HepG2 (cell line): ENCODE results near the gene TIPRL. TPM values are rescaled to one million over a fixed set of nuclear protein-coding genes. Genes with fewer than 3 reads are reported as not detected.

Source experiments
- ARID2 ChIP-seq: sonication (generic); formaldehyde crosslinking; IDR thresholded peaks from 2 replicates; pipeline ENCODE4 v1.8.1; 2022; ENCODE audit warnings: mild to moderate bottlenecking, missing genetic modification reagents, borderline replicate concordance
- CENPBD1 ChIP-seq: sonication (generic); formaldehyde crosslinking; IDR thresholded peaks from 2 replicates; pipeline ENCODE4 v1.8.0; 2022; ENCODE audit warnings: missing genetic modification reagents, low read depth, mild to moderate bottlenecking, borderline replicate concordance
- CHD2 ChIP-seq: IDR thresholded peaks from 2 replicates; pipeline ENCODE4 v1.6.1; 2011; ENCODE audit warnings: low read depth, low read length, improper control_type of control experiment
- DPF2 ChIP-seq: sonication (generic); formaldehyde crosslinking; IDR thresholded peaks from 2 replicates; pipeline ENCODE4 v1.4.0; 2020; ENCODE audit warnings: mild to moderate bottlenecking, low read depth, missing genetic modification reagents, borderline replicate concordance
- HNRNPH1 ChIP-seq: fragments of 200-400 bp; formaldehyde crosslinking; optimal IDR thresholded peaks from 2 replicates; pipeline ENCODE3; 2017; ENCODE audit warnings: mild to moderate bottlenecking, low read depth, low read length
- HOXA9 ChIP-seq: sonication (generic); formaldehyde crosslinking; IDR thresholded peaks from 2 replicates; pipeline ENCODE4 v1.8.1; 2022; ENCODE audit warnings: missing genetic modification reagents, mild to moderate bottlenecking, moderate library complexity, borderline replicate concordance
- LBX2 ChIP-seq: sonication (generic); formaldehyde crosslinking; IDR thresholded peaks from 2 replicates; pipeline ENCODE4 v1.5.0; 2020; ENCODE audit warnings: missing genetic modification reagents, mild to moderate bottlenecking, borderline replicate concordance
- MED8 ChIP-seq: sonication (generic); formaldehyde crosslinking; IDR thresholded peaks from 2 replicates; pipeline ENCODE4 v1.8.1; 2023; ENCODE audit warnings: mild to moderate bottlenecking, missing genetic modification reagents; ENCODE audit not compliant: insufficient replicate concordance
- MIER2 ChIP-seq: IDR thresholded peaks from 2 replicates; pipeline ENCODE4 v1.6.1; 2016; ENCODE audit warnings: missing biosample characterization, missing genetic modification reagents
- MYPOP ChIP-seq: sonication (generic); formaldehyde crosslinking; IDR thresholded peaks from 2 replicates; pipeline ENCODE4 v1.8.1; 2023; ENCODE audit warnings: mild to moderate bottlenecking, moderate library complexity, missing genetic modification reagents
- SAFB2 ChIP-seq: sonication (generic); formaldehyde crosslinking; IDR thresholded peaks from 2 replicates; pipeline ENCODE4 v1.5.1; 2020; ENCODE audit warnings: missing genetic modification reagents, low read depth, mild to moderate bottlenecking, borderline replicate concordance
- SP2 ChIP-seq: sonication (generic); formaldehyde crosslinking; IDR thresholded peaks from 2 replicates; pipeline ENCODE4 v1.5.1; 2020; ENCODE audit warnings: mild to moderate bottlenecking, missing genetic modification reagents
- ZBTB10 ChIP-seq: sonication (generic); formaldehyde crosslinking; IDR thresholded peaks from 2 replicates; pipeline ENCODE4 v1.4.0; 2020; ENCODE audit warnings: missing genetic modification reagents, borderline replicate concordance
- ZBTB7A ChIP-seq: sonication (generic); formaldehyde crosslinking; IDR thresholded peaks from 2 replicates; pipeline ENCODE4 v1.8.0; 2022; ENCODE audit warnings: mild to moderate bottlenecking, missing genetic modification reagents
- ZNF136 ChIP-seq: sonication (generic); formaldehyde crosslinking; IDR thresholded peaks from 2 replicates; pipeline ENCODE4 v1.8.1; 2022; ENCODE audit warnings: low read depth, mild to moderate bottlenecking, moderate library complexity, missing genetic modification reagents
- ZNF256 ChIP-seq: sonication (generic); formaldehyde crosslinking; conservative IDR thresholded peaks from 2 replicates; pipeline ENCODE4 v1.4.0; 2020; ENCODE audit warnings: missing genetic modification reagents
- ZNF317 ChIP-seq: sonication (generic); formaldehyde crosslinking; IDR thresholded peaks from 2 replicates; pipeline ENCODE4 v1.5.0; 2020; ENCODE audit warnings: mild to moderate bottlenecking, missing genetic modification reagents
- ZNF672 ChIP-seq: sonication (generic); formaldehyde crosslinking; IDR thresholded peaks from 2 replicates; pipeline ENCODE4 v1.8.1; 2022; ENCODE audit warnings: missing genetic modification reagents
- ZNF746 ChIP-seq: sonication (generic); formaldehyde crosslinking; IDR thresholded peaks from 2 replicates; pipeline ENCODE4 v1.8.0; 2022; ENCODE audit warnings: mild to moderate bottlenecking, missing genetic modification reagents
- ZNF83 ChIP-seq: sonication (generic); formaldehyde crosslinking; IDR thresholded peaks from 2 replicates; pipeline ENCODE4 v1.4.0; 2020; ENCODE audit warnings: missing genetic modification reagents, mild to moderate bottlenecking, borderline replicate concordance
- polyA plus RNA-seq, 8 experiments: library from polyadenylated mRNA; depleted of rRNA in 3 of 8; stranded (reverse) in 7 of 8; unstranded in 1 of 8; fragments of >200 nt; fragmentation: Illumina TruSeq in 4 of 8; extraction: Trizol in 4 of 8; gene quantifications; 2 replicates each; pipeline versions ENCODE4 v1.2.1 to v1.2.3, GENCODE V29; 2011 to 2016; ENCODE audit warnings: low read depth in 4 of 8, missing spikeins in 1 of 8, mixed read lengths in 1 of 8; ENCODE audit not compliant: insufficient read depth in 1 of 8
- total RNA-seq, 5 experiments: library from RNA; depleted of rRNA; stranded (reverse); fragments of >200 nt; fragmentation: Illumina TruSeq; extraction: Trizol; gene quantifications; 2 replicates each; pipeline ENCODE4 v1.2.3, GENCODE V29; 2016; ENCODE audit warnings: low read depth in 1 of 5
- TF ChIP-seq, protein P1 (sequence below): fragments of 450-650 bp; IDR thresholded peaks from 2 replicates; pipeline ENCODE4 v1.6.1; 2017; ENCODE audit warnings: mild to moderate bottlenecking

The TIPRL gene
- total and polyA plus RNA-seq, 2 of the 13 experiments (the other 11 are each of a cell fraction or from before 2014, with no cell fraction given): 10.1 to 22.8 TPM

GRCh38 chr1:168225476-168226190, 46.9 kb downstream of the TIPRL start, which contains the start of gene SFT2D2 (continued):
- TF ChIP-seq MED8 (CRISPR knock-in tag): peak; percentile 57
- TF ChIP-seq SAFB2 (CRISPR knock-in tag): no peak; the same call in 1 of the 2 replicates
- TF ChIP-seq ZNF136 (CRISPR knock-in tag): peak; percentile 43; the same call in 1 of the 2 replicates
- TF ChIP-seq DPF2 (CRISPR knock-in tag): no peak
- TF ChIP-seq ZNF672: peak; percentile 71; the same call in 1 of the 2 replicates
- TF ChIP-seq, protein P1, sequence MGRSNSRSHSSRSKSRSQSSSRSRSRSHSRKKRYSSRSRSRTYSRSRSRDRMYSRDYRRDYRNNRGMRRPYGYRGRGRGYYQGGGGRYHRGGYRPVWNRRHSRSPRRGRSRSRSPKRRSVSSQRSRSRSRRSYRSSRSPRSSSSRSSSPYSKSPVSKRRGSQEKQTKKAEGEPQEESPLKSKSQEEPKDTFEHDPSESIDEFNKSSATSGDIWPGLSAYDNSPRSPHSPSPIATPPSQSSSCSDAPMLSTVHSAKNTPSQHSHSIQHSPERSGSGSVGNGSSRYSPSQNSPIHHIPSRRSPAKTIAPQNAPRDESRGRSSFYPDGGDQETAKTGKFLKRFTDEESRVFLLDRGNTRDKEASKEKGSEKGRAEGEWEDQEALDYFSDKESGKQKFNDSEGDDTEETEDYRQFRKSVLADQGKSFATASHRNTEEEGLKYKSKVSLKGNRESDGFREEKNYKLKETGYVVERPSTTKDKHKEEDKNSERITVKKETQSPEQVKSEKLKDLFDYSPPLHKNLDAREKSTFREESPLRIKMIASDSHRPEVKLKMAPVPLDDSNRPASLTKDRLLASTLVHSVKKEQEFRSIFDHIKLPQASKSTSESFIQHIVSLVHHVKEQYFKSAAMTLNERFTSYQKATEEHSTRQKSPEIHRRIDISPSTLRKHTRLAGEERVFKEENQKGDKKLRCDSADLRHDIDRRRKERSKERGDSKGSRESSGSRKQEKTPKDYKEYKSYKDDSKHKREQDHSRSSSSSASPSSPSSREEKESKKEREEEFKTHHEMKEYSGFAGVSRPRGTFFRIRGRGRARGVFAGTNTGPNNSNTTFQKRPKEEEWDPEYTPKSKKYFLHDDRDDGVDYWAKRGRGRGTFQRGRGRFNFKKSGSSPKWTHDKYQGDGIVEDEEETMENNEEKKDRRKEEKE: no peak
- no peak; the same call in 1 of the 2 replicates for TF ChIP-seq ZNF256 (CRISPR knock-in tag)
- TF ChIP-seq ZBTB7A: peak; percentile 61; the same call in 1 of the 2 replicates
- no peak; the same call in 1 of the 2 replicates for TF ChIP-seq LBX2 (CRISPR knock-in tag)
- peak; percentile 84 for TF ChIP-seq ZNF317 (CRISPR knock-in tag)
- no peak; the same call in none of the 2 replicates for TF ChIP-seq ZNF746 (CRISPR knock-in tag)
- no peak for TF ChIP-seq ARID2 (CRISPR knock-in tag)
- TF ChIP-seq ZNF83 (CRISPR knock-in tag): no peak
- peak; percentile 71; the same call in 1 of the 2 replicates for TF ChIP-seq MYPOP (CRISPR knock-in tag)
- TF ChIP-seq MIER2 (CRISPR knock-in tag): no peak
- TF ChIP-seq HOXA9 (CRISPR knock-in tag): no peak
- no peak for TF ChIP-seq CHD2
- no peak; the same call in 1 of the 2 replicates for TF ChIP-seq ZBTB10
- TF ChIP-seq CENPBD1: no peak
- peak; percentile 44; the same call in 1 of the 2 replicates for TF ChIP-seq SP2
- no peak for TF ChIP-seq HNRNPH1
